HepG2 (cell line): Measurements from ENCODE around the gene GZF1. TPM values are rescaled to one million over a fixed set of nuclear protein-coding genes. Genes with fewer than 3 reads are reported as not detected.

ENCODE experiments used
- AGO2 ChIP-seq: fragments of 200-400 bp; formaldehyde crosslinking; optimal IDR thresholded peaks from 2 replicates; pipeline ENCODE3; 2017; ENCODE audit warnings: mild to moderate bottlenecking, low read depth, low read length, moderate library complexity
- CAMTA2 ChIP-seq: sonication (generic); formaldehyde crosslinking; IDR thresholded peaks from 2 replicates; pipeline ENCODE4 v1.4.0; 2020; ENCODE audit warnings: mild to moderate bottlenecking, missing genetic modification reagents, borderline replicate concordance
- CCDC6 ChIP-seq: sonication (generic); formaldehyde crosslinking; IDR thresholded peaks from 2 replicates; pipeline ENCODE4 v1.8.1; 2022; ENCODE audit warnings: mild to moderate bottlenecking, missing genetic modification reagents, moderate library complexity
- FIP1L1 ChIP-seq: fragments of 200-400 bp; formaldehyde crosslinking; IDR thresholded peaks from 2 replicates; pipeline ENCODE4 v1.6.1; 2018; ENCODE audit warnings: low read depth, mild to moderate bottlenecking, low read length, moderate library complexity, borderline replicate concordance; ENCODE audit not compliant: insufficient read depth
- FOSL2 ChIP-seq: sonication (generic); formaldehyde crosslinking; IDR thresholded peaks from 2 replicates; pipeline ENCODE4 v1.4.0; 2020; ENCODE audit warnings: missing genetic modification reagents
- HNF4A ChIP-seq: sonication (generic); formaldehyde crosslinking; IDR thresholded peaks from 2 replicates; pipeline ENCODE4 v1.4.0; 2020; ENCODE audit warnings: missing genetic modification reagents
- HNRNPK ChIP-seq: fragments of 200-400 bp; formaldehyde crosslinking; IDR thresholded peaks from 2 replicates; pipeline ENCODE4 v1.6.1; 2018; ENCODE audit warnings: low read length, low read depth, moderate library complexity, mild to moderate bottlenecking; ENCODE audit not compliant: poor library complexity, severe bottlenecking
- HNRNPUL1 ChIP-seq: fragments of 200-400 bp; formaldehyde crosslinking; IDR thresholded peaks from 2 replicates; pipeline ENCODE4 v1.6.1; 2017; ENCODE audit warnings: low read depth, mild to moderate bottlenecking, low read length, moderate library complexity
- MED13 ChIP-seq: sonication (generic); formaldehyde crosslinking; IDR thresholded peaks from 2 replicates; pipeline ENCODE4 v1.5.0; 2020; ENCODE audit warnings: missing genetic modification reagents
- PITX1 ChIP-seq: sonication (generic); formaldehyde crosslinking; IDR thresholded peaks from 2 replicates; pipeline ENCODE4 v1.5.1; 2020; ENCODE audit warnings: mild to moderate bottlenecking, missing genetic modification reagents
- RORA ChIP-seq: sonication (generic); formaldehyde crosslinking; IDR thresholded peaks from 2 replicates; pipeline ENCODE4 v1.5.0; 2020; ENCODE audit warnings: mild to moderate bottlenecking, missing genetic modification reagents, moderate library complexity
- SAP130 ChIP-seq: IDR thresholded peaks from 2 replicates; pipeline ENCODE4 v1.6.1; 2016; ENCODE audit warnings: low read depth
- THRA ChIP-seq: sonication (generic); formaldehyde crosslinking; IDR thresholded peaks from 2 replicates; pipeline ENCODE4 v1.4.0; 2020; ENCODE audit warnings: missing genetic modification reagents, borderline replicate concordance
- TOPORS ChIP-seq: sonication (generic); formaldehyde crosslinking; IDR thresholded peaks from 2 replicates; pipeline ENCODE4 v1.8.0; 2023; ENCODE audit warnings: mild to moderate bottlenecking, missing genetic modification reagents
- TRIM24 ChIP-seq: sonication (generic); formaldehyde crosslinking; IDR thresholded peaks from 2 replicates; pipeline ENCODE4 v1.8.0; 2022; ENCODE audit warnings: mild to moderate bottlenecking, missing genetic modification reagents
- ZEB1 ChIP-seq: IDR thresholded peaks from 2 replicates; pipeline ENCODE4 v1.6.1; 2012; ENCODE audit warnings: mild to moderate bottlenecking, low read depth, inconsistent platforms; ENCODE audit not compliant: insufficient replicate concordance
- ZFP36L1 ChIP-seq: sonication (generic); formaldehyde crosslinking; IDR thresholded peaks from 2 replicates; pipeline ENCODE4 v1.8.0; 2022; ENCODE audit warnings: mild to moderate bottlenecking, missing genetic modification reagents, moderate library complexity
- ZFP36L2 ChIP-seq: sonication (generic); formaldehyde crosslinking; IDR thresholded peaks from 2 replicates; pipeline ENCODE4 v1.4.0; 2020; ENCODE audit warnings: missing genetic modification reagents
- ZNF510 ChIP-seq: sonication (generic); formaldehyde crosslinking; IDR thresholded peaks from 2 replicates; pipeline ENCODE4 v1.4.0; 2020; ENCODE audit warnings: low read depth, mild to moderate bottlenecking, missing genetic modification reagents
- ZNF609 ChIP-seq: sonication (generic); formaldehyde crosslinking; IDR thresholded peaks from 2 replicates; pipeline ENCODE4 v1.4.0; 2020; ENCODE audit warnings: mild to moderate bottlenecking, missing genetic modification reagents, borderline replicate concordance
- ZNF746 ChIP-seq: sonication (generic); formaldehyde crosslinking; IDR thresholded peaks from 2 replicates; pipeline ENCODE4 v1.8.0; 2022; ENCODE audit warnings: mild to moderate bottlenecking, missing genetic modification reagents
- ZNF75D ChIP-seq: sonication (generic); formaldehyde crosslinking; IDR thresholded peaks from 2 replicates; pipeline ENCODE4 v1.8.1; 2023; ENCODE audit warnings: missing genetic modification reagents, mild to moderate bottlenecking, borderline replicate concordance
- ZNF772 ChIP-seq: sonication (generic); formaldehyde crosslinking; IDR thresholded peaks from 2 replicates; pipeline ENCODE4 v1.5.0; 2020; ENCODE audit warnings: mild to moderate bottlenecking, missing genetic modification reagents
- ZNF850 ChIP-seq: sonication (generic); formaldehyde crosslinking; conservative IDR thresholded peaks from 2 replicates; pipeline ENCODE4 v1.9.0; 2021; ENCODE audit warnings: mild to moderate bottlenecking, missing genetic modification reagents
- polyA plus RNA-seq, 8 experiments: library from polyadenylated mRNA; depleted of rRNA in 3 of 8; stranded (reverse) in 7 of 8; unstranded in 1 of 8; fragments of >200 nt; fragmentation: Illumina TruSeq in 4 of 8; extraction: Trizol in 4 of 8; gene quantifications; 2 replicates each; pipeline versions ENCODE4 v1.2.1 to v1.2.3, GENCODE V29; 2011 to 2016; ENCODE audit warnings: low read depth in 4 of 8, missing spikeins in 1 of 8, mixed read lengths in 1 of 8; ENCODE audit not compliant: insufficient read depth in 1 of 8
- total RNA-seq, 5 experiments: library from RNA; depleted of rRNA; stranded (reverse); fragments of >200 nt; fragmentation: Illumina TruSeq; extraction: Trizol; gene quantifications; 2 replicates each; pipeline ENCODE4 v1.2.3, GENCODE V29; 2016; ENCODE audit warnings: low read depth in 1 of 5

GZF1 gene
- total and polyA plus RNA-seq, 2 of the 13 experiments (the other 11 are each of a cell fraction or from before 2014, with no cell fraction given), result 16.9 to 26.0 TPM

- TF ChIP-seq ZEB1 (peak; percentile 27), MED13 (CRISPR knock-in tag) (no peak), ZNF609 (CRISPR knock-in tag) (no peak), ZFP36L1 (CRISPR knock-in tag) (no peak), TRIM24 (no peak), FIP1L1 (no peak), PITX1 (CRISPR knock-in tag) (no peak), HNF4A (CRISPR knock-in tag) (no peak), ZNF772 (no peak), HNRNPUL1 (no peak), CCDC6 (CRISPR knock-in tag) (no peak), ZNF850 (no peak), THRA (CRISPR knock-in tag) (no peak), TOPORS (CRISPR knock-in tag) (no peak), ZFP36L2 (CRISPR knock-in tag) (no peak), FOSL2 (CRISPR knock-in tag) (no peak), AGO2 (peak; percentile 68), RORA (CRISPR knock-in tag) (no peak), CAMTA2 (no peak), ZNF746 (no peak; the same call in 1 of the 2 replicates), ZNF75D (CRISPR knock-in tag) (no peak), HNRNPK (no peak), SAP130 (CRISPR knock-in tag) (peak; percentile 79), ZNF510 (CRISPR knock-in tag) (no peak)
Observed at GRCh38 chr20:23419995-23420901, 58.3 kb downstream of the GZF1 start (continued).
